Astrocyte (in vitro differentiated cells and primary cell): ENCODE data around the gene ZNF385D. TPM values are rescaled to one million over a fixed set of nuclear protein-coding genes. Genes with fewer than 3 reads are reported as not detected.
A peak's percentile ranks its signal among the peaks of the same experiment; 100 is the strongest.

Experiments
- DNase-seq: peaks from one replicate; pipeline ENCODE4 v3.0.0-alpha.2; 2010; ENCODE audit warnings: low read depth
- FAIRE-seq: peaks from 2 replicates; lab custom pipeline; 2011; peaks lifted over from hg19 to GRCh38; lab: Jason Lieb, UNC
- H2AFZ ChIP-seq: 2 replicates; pipeline ENCODE4 v1.6.0; 2012; ENCODE audit warnings: low read depth, low read length, inconsistent platforms
- H3K27ac ChIP-seq: 2 replicates; pipeline ENCODE4 v1.5.1; 2011; ENCODE audit warnings: low read depth, low read length, inconsistent platforms
- H3K27me3 ChIP-seq: 2 replicates; pipeline ENCODE4 v1.6.0; 2011; ENCODE audit warnings: low read length, inconsistent platforms; ENCODE audit not compliant: insufficient read depth
- H3K36me3 ChIP-seq: 2 replicates; pipeline ENCODE4 v1.5.1; 2011; ENCODE audit warnings: low read length, inconsistent platforms; ENCODE audit not compliant: insufficient read depth
- H3K4me1 ChIP-seq: 2 replicates; pipeline ENCODE4 v1.5.1; 2011; ENCODE audit warnings: low read length, inconsistent platforms; ENCODE audit not compliant: insufficient read depth
- H3K4me2 ChIP-seq: 2 replicates; pipeline ENCODE4 v1.6.0; 2012; ENCODE audit warnings: low read length, inconsistent platforms
- H3K4me3 ChIP-seq: 2 replicates; pipeline ENCODE4 v1.5.1; 2011; ENCODE audit warnings: low read depth, mild to moderate bottlenecking, low read length, inconsistent platforms; ENCODE audit not compliant: insufficient read depth
- H3K79me2 ChIP-seq: 2 replicates; pipeline ENCODE4 v1.6.0; 2012; ENCODE audit warnings: mild to moderate bottlenecking, low read length, inconsistent platforms; ENCODE audit not compliant: insufficient read depth
- H3K9ac ChIP-seq: 2 replicates; pipeline ENCODE4 v1.6.0; 2012; ENCODE audit warnings: mild to moderate bottlenecking, low read length, inconsistent platforms
- H3K9me3 ChIP-seq: 2 replicates; pipeline ENCODE4 v1.5.1; 2012; ENCODE audit warnings: low read depth, mild to moderate bottlenecking, low read length, inconsistent platforms; ENCODE audit not compliant: insufficient read depth
- H4K20me1 ChIP-seq: 2 replicates; pipeline ENCODE4 v1.6.0; 2012; ENCODE audit warnings: low read length, inconsistent platforms; ENCODE audit not compliant: insufficient read depth
- H3K27ac Mint-ChIP-seq: one replicate; pipeline ENCODE4 v1.8.0; 2021; ENCODE audit warnings: mild to moderate bottlenecking, mixed read lengths; ENCODE audit not compliant: unreplicated experiment
- H3K27me3 Mint-ChIP-seq: one replicate; pipeline ENCODE4 v1.8.0; 2021; ENCODE audit warnings: low read depth, mixed read lengths; ENCODE audit not compliant: unreplicated experiment
- H3K36me3 Mint-ChIP-seq: one replicate; pipeline ENCODE4 v1.8.0; 2021; ENCODE audit warnings: low read depth, mixed read lengths; ENCODE audit not compliant: unreplicated experiment
- H3K4me1 Mint-ChIP-seq: one replicate; pipeline ENCODE4 v1.8.0; 2021; ENCODE audit warnings: low read depth, mixed read lengths; ENCODE audit not compliant: unreplicated experiment
- H3K4me3 Mint-ChIP-seq: one replicate; pipeline ENCODE4 v1.8.0; 2021; ENCODE audit warnings: mild to moderate bottlenecking, moderate library complexity, mixed read lengths; ENCODE audit not compliant: unreplicated experiment
- H3K9me3 Mint-ChIP-seq: one replicate; pipeline ENCODE4 v1.8.0; 2021; ENCODE audit warnings: mild to moderate bottlenecking, mixed read lengths; ENCODE audit not compliant: unreplicated experiment
- EZH2 ChIP-seq: IDR thresholded peaks from 2 replicates; pipeline ENCODE4 v1.6.1; 2012; ENCODE audit warnings: mild to moderate bottlenecking, low read length, inconsistent platforms; ENCODE audit not compliant: insufficient read depth
- total RNA-seq: library from RNA; stranded (reverse); gene quantifications from 2 replicates; pipeline ENCODE4 v1.2.1, GENCODE V29; 2021
- TF ChIP-seq, protein P1 (sequence below): IDR thresholded peaks from 2 replicates; pipeline ENCODE4 v1.5.1; 2011; ENCODE audit warnings: low read depth, mild to moderate bottlenecking, inconsistent platforms, low read length, moderate library complexity; ENCODE audit not compliant: insufficient read depth

ZNF385D gene
- total RNA-seq, 1 donor from 2014 or later = 7.8 TPM

- H3K4me1 ChIP-seq = peaks cover 25% of the 10 kb centered on the region
- H4K20me1 ChIP-seq = no peaks in the 10 kb centered on the region
- H3K27me3 ChIP-seq = no peaks in the 10 kb centered on the region
- TF ChIP-seq EZH2 = no peak
- TF ChIP-seq, protein P1, sequence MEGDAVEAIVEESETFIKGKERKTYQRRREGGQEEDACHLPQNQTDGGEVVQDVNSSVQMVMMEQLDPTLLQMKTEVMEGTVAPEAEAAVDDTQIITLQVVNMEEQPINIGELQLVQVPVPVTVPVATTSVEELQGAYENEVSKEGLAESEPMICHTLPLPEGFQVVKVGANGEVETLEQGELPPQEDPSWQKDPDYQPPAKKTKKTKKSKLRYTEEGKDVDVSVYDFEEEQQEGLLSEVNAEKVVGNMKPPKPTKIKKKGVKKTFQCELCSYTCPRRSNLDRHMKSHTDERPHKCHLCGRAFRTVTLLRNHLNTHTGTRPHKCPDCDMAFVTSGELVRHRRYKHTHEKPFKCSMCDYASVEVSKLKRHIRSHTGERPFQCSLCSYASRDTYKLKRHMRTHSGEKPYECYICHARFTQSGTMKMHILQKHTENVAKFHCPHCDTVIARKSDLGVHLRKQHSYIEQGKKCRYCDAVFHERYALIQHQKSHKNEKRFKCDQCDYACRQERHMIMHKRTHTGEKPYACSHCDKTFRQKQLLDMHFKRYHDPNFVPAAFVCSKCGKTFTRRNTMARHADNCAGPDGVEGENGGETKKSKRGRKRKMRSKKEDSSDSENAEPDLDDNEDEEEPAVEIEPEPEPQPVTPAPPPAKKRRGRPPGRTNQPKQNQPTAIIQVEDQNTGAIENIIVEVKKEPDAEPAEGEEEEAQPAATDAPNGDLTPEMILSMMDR = no peak
- peaks cover 17% of the 10 kb centered on the region for H3K4me1 Mint-ChIP-seq
- H3K4me3 Mint-ChIP-seq = no peak overlapping the region
- no peaks in the 10 kb centered on the region for H3K9me3 ChIP-seq
- H3K36me3 ChIP-seq = no peaks in the 10 kb centered on the region
- DNase-seq (no peak), FAIRE-seq (no peak)
- H3K4me3 ChIP-seq = no peak overlapping the region
- no peak overlapping the region for H3K27ac ChIP-seq
- no peaks in the 10 kb centered on the region for H3K36me3 Mint-ChIP-seq
- H3K9me3 Mint-ChIP-seq = no peaks in the 10 kb centered on the region
- no peaks in the 10 kb centered on the region for H3K27me3 Mint-ChIP-seq
- no peak overlapping the region for H3K9ac ChIP-seq
- no peak overlapping the region for H3K27ac Mint-ChIP-seq
- H3K4me2 ChIP-seq = peak overlapping the region; percentile 92
- H3K79me2 ChIP-seq = peaks cover 15% of the 10 kb centered on the region
- H2AFZ ChIP-seq = no peak overlapping the region
Observed at GRCh38 chr3:21751886-21752285, 876 bp upstream of the ZNF385D start.

DNA sequence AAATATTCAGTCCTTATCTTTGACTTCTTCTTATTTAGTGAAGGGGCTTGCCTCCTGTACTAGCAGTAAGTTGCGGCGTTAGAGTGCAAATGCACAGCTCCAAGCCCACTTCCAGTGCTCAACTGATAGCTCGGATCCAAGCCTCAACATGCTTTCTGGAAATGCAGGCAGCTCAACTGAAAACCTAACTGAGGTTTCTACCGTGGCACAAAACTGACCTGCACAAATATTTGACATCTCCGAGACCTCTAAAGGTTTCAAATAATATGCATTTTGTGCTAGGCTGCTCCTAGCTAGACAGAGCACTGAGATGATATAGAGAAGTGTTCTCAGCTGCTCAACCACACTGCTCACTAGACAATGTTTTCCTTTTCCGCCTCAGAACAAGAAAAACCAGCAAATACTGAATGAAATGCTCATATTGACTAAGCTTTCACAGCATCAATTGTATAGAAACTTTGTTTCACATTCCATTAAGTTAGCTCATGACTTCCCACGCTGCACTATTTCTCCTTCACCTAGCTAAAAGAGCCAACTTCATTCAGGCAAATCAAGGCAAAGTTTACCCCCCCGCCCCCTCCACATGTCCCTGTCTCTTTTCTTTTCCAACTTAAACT is 822 bp downstream of the ZNF385D start:
- H3K4me2 ChIP-seq = peak overlapping the region; percentile 92
- FAIRE-seq (peak; percentile 9), DNase-seq (peak; percentile 66)
- H3K27me3 ChIP-seq = no peaks in the 10 kb centered on the region
- peaks cover 28% of the 10 kb centered on the region for H3K4me1 Mint-ChIP-seq
- no peaks in the 10 kb centered on the region for H3K9me3 ChIP-seq
- peak overlapping the region; percentile 79 for H3K4me3 ChIP-seq
- H2AFZ ChIP-seq = peak overlapping the region; percentile 92
- H3K9me3 Mint-ChIP-seq = no peaks in the 10 kb centered on the region
- H4K20me1 ChIP-seq = no peaks in the 10 kb centered on the region
- no peaks in the 10 kb centered on the region for H3K36me3 ChIP-seq
- peaks cover 15% of the 10 kb centered on the region for H3K79me2 ChIP-seq
- H3K4me3 Mint-ChIP-seq = peak overlapping the region; percentile 94
- H3K27ac ChIP-seq = peak overlapping the region; percentile 61
- H3K27ac Mint-ChIP-seq = peak overlapping the region; percentile 77
- TF ChIP-seq, protein P1 = no peak
- TF ChIP-seq EZH2 = no peak
- peak overlapping the region; percentile 74 for H3K9ac ChIP-seq
- no peaks in the 10 kb centered on the region for H3K27me3 Mint-ChIP-seq
- no peaks in the 10 kb centered on the region for H3K36me3 Mint-ChIP-seq
- H3K4me1 ChIP-seq = peaks cover 29% of the 10 kb centered on the region

DNA sequence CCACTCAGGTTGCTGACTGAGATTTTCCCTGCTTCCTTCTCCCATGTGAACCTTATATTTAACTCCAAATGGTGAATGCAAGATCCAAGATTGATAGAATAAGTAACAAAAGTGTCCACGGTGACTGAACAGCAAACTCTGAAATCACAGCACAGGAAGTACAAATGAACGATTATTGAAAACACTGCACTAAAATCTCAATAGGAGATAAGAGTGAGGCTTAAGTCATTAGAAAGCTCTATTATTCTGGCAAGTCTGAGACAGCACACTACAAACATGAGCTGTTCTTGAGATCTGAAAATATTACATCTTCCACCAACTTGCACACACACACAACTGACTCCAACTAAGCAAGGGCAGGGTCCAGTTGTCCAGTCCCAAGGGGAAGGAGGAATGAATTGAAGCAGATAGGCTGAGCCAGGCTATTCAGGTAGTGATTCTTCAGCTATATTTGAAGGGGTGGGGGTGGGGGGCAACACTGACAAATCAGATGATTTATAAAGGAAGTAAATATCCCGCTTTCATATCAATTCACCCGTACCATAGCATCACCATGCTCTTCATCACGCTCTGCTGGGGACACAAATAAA is 2.9 kb downstream of the ZNF385D start:
- no peak for TF ChIP-seq EZH2
- TF ChIP-seq, protein P1 = no peak
- H3K36me3 Mint-ChIP-seq = no peaks in the 10 kb centered on the region
- Histone ChIP-seq H3K27me3 (no peaks in the 10 kb centered on the region), H2AFZ (no peak overlapping the region), H3K9me3 (no peaks in the 10 kb centered on the region), H3K9ac (peak overlapping the region; percentile 36), H3K79me2 (peaks cover 19% of the 10 kb centered on the region), H3K4me2 (peak overlapping the region; percentile 92), H4K20me1 (no peaks in the 10 kb centered on the region), H3K36me3 (no peaks in the 10 kb centered on the region), H3K4me3 (peak overlapping the region; percentile 5), H3K27ac (peak overlapping the region; percentile 12), H3K4me1 (peaks cover 29% of the 10 kb centered on the region)
- H3K9me3 Mint-ChIP-seq = no peaks in the 10 kb centered on the region
- H3K27me3 Mint-ChIP-seq = no peaks in the 10 kb centered on the region
- DNase-seq (peak; percentile 38), FAIRE-seq (peak; percentile 17)
- H3K4me3 Mint-ChIP-seq = no peak overlapping the region
- H3K4me1 Mint-ChIP-seq = peaks cover 33% of the 10 kb centered on the region
- H3K27ac Mint-ChIP-seq = no peak overlapping the region
